Posterior vena cava (tissue), 2 donors: Measurements from ENCODE around the gene NUP62. TPM values are rescaled to one million over a fixed set of nuclear protein-coding genes. Genes with fewer than 3 reads are reported as not detected.
"Not testable (repeated sequence)": the region's sequence is repeated elsewhere in the genome, so short reads cannot be mapped to it uniquely, and the experiment has no call there.

Experiments
- DNase-seq: peaks from one replicate; pipeline ENCODE4 v3.0.0-alpha.2; 2020; ENCODE audit warnings: low spot score
- intact Hi-C, 2 donors: fragments of 100-400 bp; cut with DNase I; formaldehyde crosslinking; loops; one replicate each; pipeline versions ENCODE4 v1.14.1 to v1.14.2; 2022 to 2023
- total RNA-seq, 2 donors: library from RNA; stranded (reverse); fragmentation: NEBNext Ultra II Directional; extraction: Animal tissue kit (Norgen Biotek cat#: 25700); gene quantifications; one replicate each; pipeline ENCODE4 v1.2.1, GENCODE V29; 2021
- donor health status: DM: yes; HTN: yes; CAD: no.
- donor health status: DM: yes; HTN: yes; CAD: no.

The NUP62 gene
- total RNA-seq, 2 donors from 2014 or later: 21.9 to 27.1 TPM

GRCh38 chr19:49953416-49953815 is 24.1 kb upstream of the NUP62 start:
- intact Hi-C loops: no loop called here
- DNase-seq: peak; percentile 10

- intact Hi-C loops: no loop called here
- peak; percentile 70 for DNase-seq
These were observed 23.6 kb upstream of the NUP62 start for GRCh38 chr19:49952906-49953305.

- intact Hi-C loops: no loop called here
- DNase-seq: no peak
These were observed 23.2 kb upstream of the NUP62 start for GRCh38 chr19:49952479-49952836.

- intact Hi-C loops: no loop called here
These were observed 22.6 kb upstream of the NUP62 start for GRCh38 chr19:49951806-49952478.

GRCh38 chr19:49950956-49951526 is 21.7 kb upstream of the NUP62 start:
- peak; percentile 79 for DNase-seq
- intact Hi-C loops: no loop called here

More at GRCh38 chr19:49951806-49952478, 22.6 kb upstream of the NUP62 start:
- peak; percentile 52 for DNase-seq

GRCh38 chr19:49950590-49950948 is 21.3 kb upstream of the NUP62 start:
- peak; percentile 18 for DNase-seq
- intact Hi-C loops: no loop called here

- DNase-seq: peak; percentile 37
- intact Hi-C loops: loop anchor here in 1 of 2 donors (5.0 kb wide), 1 partner anchor 372 kb away; no protein-coding TSS in a partner anchor
These were observed 20.7 kb upstream of the NUP62 start for GRCh38 chr19:49949742-49950589.

GRCh38 chr19:49946415-49946814 is 17.1 kb upstream of the NUP62 start:
- DNase-seq: peak; percentile 22
- intact Hi-C loops: loop anchor here in 1 of 2 donors (5.0 kb wide), 1 partner anchor 376 kb away; no protein-coding TSS in a partner anchor

GRCh38 chr19:49944567-49944966 is 15.3 kb upstream of the NUP62 start:
- peak; percentile 13 for DNase-seq
- intact Hi-C loops: not testable (repeated sequence)

GRCh38 chr19:49940482-49940791 is 11.1 kb upstream of the NUP62 start:
- intact Hi-C loops: no loop called here
- no peak for DNase-seq

- DNase-seq: peak; percentile 53
- intact Hi-C loops: loop anchor here (5.0 kb wide), 1 partner anchor 42 kb away; no protein-coding TSS in a partner anchor
These were observed 10.6 kb upstream of the NUP62 start for GRCh38 chr19:49939721-49940481.

GRCh38 chr19:49938662-49939061 is 9.4 kb upstream of the NUP62 start:
- intact Hi-C loops: loop anchor here (5.0 kb wide), 1 partner anchor 44 kb away; no protein-coding TSS in a partner anchor
- peak; percentile 62 for DNase-seq

- intact Hi-C loops: loop anchor here (5.0 kb wide), 1 partner anchor 44 kb away; no protein-coding TSS in a partner anchor
- peak; percentile 95 for DNase-seq
These were observed 8.6 kb upstream of the NUP62 start for GRCh38 chr19:49937750-49938381.

- DNase-seq: peak; percentile 14
- intact Hi-C loops: loop anchor here (5.0 kb wide), 1 partner anchor 46 kb away; no protein-coding TSS in a partner anchor
These were observed 7.2 kb upstream of the NUP62 start for GRCh38 chr19:49936549-49936948.

GRCh38 chr19:49933643-49934042 is 4.3 kb upstream of the NUP62 start:
- no peak for DNase-seq
- intact Hi-C loops: no loop called here

GRCh38 chr19:49932731-49933131 is 3.4 kb upstream of the NUP62 start:
- DNase-seq: peak; percentile 76
- intact Hi-C loops: no loop called here

GRCh38 chr19:49932041-49932451 is 2.7 kb upstream of the NUP62 start:
- intact Hi-C loops: no loop called here
- no peak for DNase-seq

- DNase-seq: no peak
- intact Hi-C loops: no loop called here
These were observed 2.2 kb upstream of the NUP62 start for GRCh38 chr19:49931293-49932040.
